Spinal cord (tissue), 10 donors: Measurements from ENCODE around the gene AFF3. TPM values are rescaled to one million over a fixed set of nuclear protein-coding genes. Genes with fewer than 3 reads are reported as not detected.

ENCODE experiments used
- DNase-seq, 6 donors: peaks; one replicate each; pipeline versions ENCODE4 v3.0.0 to v3.0.0-alpha.2; 2013 to 2015; ENCODE audit warnings: low spot score in 6 of 6, low read depth in 4 of 6
- H3K27ac ChIP-seq: one replicate; pipeline ENCODE4 v1.5.1; 2013; ENCODE audit warnings: low read depth, low read length, control low read depth
- H3K27me3 ChIP-seq: one replicate; pipeline ENCODE4 v1.6.1; 2013; ENCODE audit warnings: low read length; ENCODE audit not compliant: control insufficient read depth, insufficient read depth
- H3K36me3 ChIP-seq: one replicate; pipeline ENCODE4 v1.6.1; 2013; ENCODE audit warnings: low read length; ENCODE audit not compliant: control insufficient read depth, insufficient read depth
- H3K4me1 ChIP-seq: one replicate; pipeline ENCODE4 v1.6.1; 2013; ENCODE audit warnings: low read length; ENCODE audit not compliant: control insufficient read depth, insufficient read depth
- H3K4me3 ChIP-seq: one replicate; pipeline ENCODE4 v1.5.1; 2013; ENCODE audit warnings: low read depth, low read length, control low read depth
- H3K9me3 ChIP-seq: one replicate; pipeline ENCODE4 v1.6.1; 2013; ENCODE audit warnings: low read length; ENCODE audit not compliant: control insufficient read depth, insufficient read depth
- WGBS: methylation state at CpG from one replicate; pipeline ENCODE4 v1.1.5; 2013; ENCODE audit warnings: missing lambda C conversion rate; ENCODE audit not compliant: insufficient coverage; 5-methylcytosine and 5-hydroxymethylcytosine counted together
- polyA plus RNA-seq, 2 donors: library from polyadenylated mRNA; unstranded; fragments of 120-200 nt; gene quantifications; one replicate each; pipeline ENCODE4 v1.2.1, GENCODE V29; 2013; ENCODE audit not compliant: insufficient read length in 2 of 2
- total RNA-seq, 2 donors: library from RNA; depleted of rRNA in 1 of 2; stranded (reverse); fragments of 120-200 nt in 1 of 2; fragments of >200 nt in 1 of 2; gene quantifications; one replicate each; pipeline versions ENCODE4 v1.2.3 to v1.2.4, GENCODE V29; 2013 to 2014
- donor health status: healthy.

AFF3 gene
- total and polyA plus RNA-seq, 4 donors, result 31.5 to 44.6 (median 42.4) TPM

GRCh38 chr2:100021791-100022340 lies 120.5 kb downstream of the AFF3 start:
- Histone ChIP-seq H3K4me1 (peaks cover 14% of the 10 kb centered on the region), H3K9me3 (no peaks in the 10 kb centered on the region), H3K27ac (no peak overlapping the region), H3K4me3 (no peak overlapping the region), H3K36me3 (peaks cover under 1% of the 10 kb centered on the region), H3K27me3 (no peaks in the 10 kb centered on the region)
- WGBS, result no CpG with 5 or more reads among the region's 3 CpGs
- DNase-seq, result no peak

DNA sequence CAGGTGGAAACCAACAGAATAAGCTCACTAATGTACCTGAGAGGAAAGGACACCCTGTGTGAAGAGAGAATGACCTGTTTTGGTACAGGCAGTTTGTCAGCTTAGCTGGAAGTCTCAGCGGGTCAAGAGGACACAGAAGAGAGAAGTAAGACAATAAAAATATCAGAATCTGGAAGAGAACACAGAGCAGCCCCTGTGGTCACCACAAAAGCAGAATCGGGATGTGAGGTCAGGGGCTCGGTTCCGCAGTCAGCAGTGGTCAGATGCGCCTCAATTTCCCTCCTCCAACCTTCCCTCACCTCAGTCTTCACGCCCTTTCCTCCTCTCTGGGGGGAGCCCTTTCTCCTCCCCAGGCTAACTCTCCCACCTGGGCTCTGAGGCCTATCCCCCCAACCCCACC lies 122.9 kb downstream of the AFF3 start:
- H3K4me1 ChIP-seq, result peaks cover 14% of the 10 kb centered on the region
- no peaks in the 10 kb centered on the region for H3K27me3 ChIP-seq
- 87% methylated on average over 6 of the region's 6 CpGs for WGBS
- no peak overlapping the region for H3K27ac ChIP-seq
- no peaks in the 10 kb centered on the region for H3K9me3 ChIP-seq
- H3K36me3 ChIP-seq, result peaks cover 12% of the 10 kb centered on the region
- no peak overlapping the region for H3K4me3 ChIP-seq
- DNase-seq, result no peak

GRCh38 chr2:100018341-100019193 lies 123.8 kb downstream of the AFF3 start:
- DNase-seq, result peak in 4 of 6 donors; percentile 23 to 79 (median 47)
- Histone ChIP-seq H3K27me3 (no peaks in the 10 kb centered on the region), H3K4me1 (peaks cover 18% of the 10 kb centered on the region), H3K9me3 (no peaks in the 10 kb centered on the region), H3K36me3 (peaks cover 12% of the 10 kb centered on the region), H3K4me3 (no peak overlapping the region), H3K27ac (peak overlapping the region; percentile 55)
- WGBS, result 38% methylated on average over 3 of the region's 9 CpGs

- no peaks in the 10 kb centered on the region for H3K27me3 ChIP-seq
- peak in 5 of 6 donors; percentile 43 to 77 (median 54) for DNase-seq
- peaks cover 18% of the 10 kb centered on the region for H3K4me1 ChIP-seq
- peaks cover 12% of the 10 kb centered on the region for H3K36me3 ChIP-seq
- WGBS, result 40% methylated on average over 1 of the region's 1 CpG
- H3K9me3 ChIP-seq, result no peaks in the 10 kb centered on the region
- no peak overlapping the region for H3K27ac ChIP-seq
- no peak overlapping the region for H3K4me3 ChIP-seq
Measured at GRCh38 chr2:100017633-100018032, 124.8 kb downstream of the AFF3 start.

DNA sequence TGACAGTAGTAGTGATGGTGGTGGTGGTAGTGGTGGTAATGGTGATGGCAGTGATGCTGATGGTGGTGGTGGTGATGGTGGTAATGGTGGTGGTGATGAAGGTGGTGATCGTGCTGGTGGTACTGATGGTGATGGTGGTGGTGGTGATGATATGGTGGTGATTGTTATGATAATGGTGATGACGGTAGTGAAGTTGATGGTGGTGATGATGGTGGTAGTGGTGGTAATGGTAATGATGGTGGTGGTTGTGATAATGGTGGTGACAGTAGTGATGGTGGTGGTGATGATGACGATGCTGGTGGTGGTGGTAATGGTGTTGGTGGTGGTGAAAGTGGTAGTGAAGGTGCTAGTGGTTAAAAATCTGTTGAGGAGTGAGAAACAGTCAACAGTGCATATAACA lies 125.6 kb downstream of the AFF3 start:
- H3K4me1 ChIP-seq, result peaks cover 18% of the 10 kb centered on the region

GRCh38 chr2:100015849-100016248 lies 126.5 kb downstream of the AFF3 start:
- H3K4me3 ChIP-seq, result no peak overlapping the region
- peaks cover 15% of the 10 kb centered on the region for H3K36me3 ChIP-seq
- H3K4me1 ChIP-seq, result peaks cover 18% of the 10 kb centered on the region
- H3K9me3 ChIP-seq, result no peaks in the 10 kb centered on the region
- no peak for DNase-seq
- no peak overlapping the region for H3K27ac ChIP-seq
- no peaks in the 10 kb centered on the region for H3K27me3 ChIP-seq
- WGBS, result 100% methylated on average over 3 of the region's 3 CpGs

More for the DNA sequence above, 125.6 kb downstream of the AFF3 start:
- WGBS, result 100% methylated on average over 2 of the region's 3 CpGs
- Histone ChIP-seq H3K9me3 (no peaks in the 10 kb centered on the region), H3K27me3 (no peaks in the 10 kb centered on the region), H3K27ac (no peak overlapping the region), H3K4me3 (no peak overlapping the region), H3K36me3 (peaks cover 12% of the 10 kb centered on the region)
- DNase-seq, result no peak

DNA sequence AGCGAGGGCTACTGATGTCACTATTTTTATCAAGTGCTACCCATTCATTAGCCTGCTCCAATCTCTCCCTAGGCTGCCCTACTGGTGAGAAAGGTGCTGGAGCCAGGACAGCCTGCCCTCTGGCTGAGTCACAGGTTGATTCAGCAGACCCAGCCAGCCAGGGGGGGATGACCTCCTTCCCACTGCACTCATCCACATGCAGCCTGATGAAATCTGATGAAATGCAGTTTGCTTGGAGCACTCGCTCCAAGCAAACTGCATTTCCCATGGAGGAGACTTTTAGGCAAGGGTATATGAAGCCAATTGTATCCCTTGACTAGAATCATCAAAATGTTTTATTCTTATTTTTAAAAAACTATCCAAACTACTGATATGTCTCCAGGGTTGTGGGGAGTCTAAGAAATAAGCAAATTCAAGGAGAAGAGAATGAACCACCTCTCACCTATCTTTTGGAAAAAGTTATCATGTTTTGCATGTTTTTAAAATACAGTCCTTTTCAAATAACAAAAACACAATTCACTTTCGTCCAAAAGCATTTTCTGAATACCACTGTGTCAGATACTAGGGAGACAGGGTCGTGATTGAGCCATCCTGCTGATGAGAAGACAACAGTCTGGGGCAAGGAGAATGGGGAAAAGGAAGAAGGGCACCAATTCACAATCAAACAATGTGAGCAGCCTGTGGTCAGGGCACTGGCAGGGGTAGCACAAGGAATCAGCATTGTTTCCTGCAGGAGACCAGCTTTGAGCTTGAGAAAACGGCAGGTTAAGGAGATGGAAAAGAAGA lies 128.3 kb downstream of the AFF3 start:
- no CpG with 5 or more reads among the region's 5 CpGs for WGBS
- peak in 2 of 6 donors; percentile 21 to 39 for DNase-seq
- H3K9me3 ChIP-seq, result no peaks in the 10 kb centered on the region
- H3K27ac ChIP-seq, result no peak overlapping the region
- H3K36me3 ChIP-seq, result peaks cover 15% of the 10 kb centered on the region
- no peak overlapping the region for H3K4me3 ChIP-seq
- no peaks in the 10 kb centered on the region for H3K27me3 ChIP-seq
- peaks cover 12% of the 10 kb centered on the region for H3K4me1 ChIP-seq

DNA sequence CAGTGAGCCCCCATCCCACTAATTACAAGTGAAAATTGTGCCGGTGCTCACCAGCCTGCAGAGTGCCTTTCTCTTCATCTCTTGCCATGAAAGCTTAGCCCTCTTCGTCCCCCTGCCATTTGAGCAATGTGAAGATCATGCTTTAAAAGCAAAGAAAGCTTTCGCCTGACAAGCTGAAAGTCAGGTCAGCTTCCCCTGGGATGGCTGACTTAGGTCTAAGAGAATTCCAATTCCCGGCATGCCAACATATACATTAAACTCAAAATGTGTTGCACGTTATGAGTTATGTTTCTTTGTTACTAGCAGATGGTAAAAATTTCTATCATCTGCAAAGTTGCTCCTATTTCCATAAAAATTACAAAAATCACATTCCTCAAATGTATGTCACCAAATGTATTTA lies 129.8 kb downstream of the AFF3 start:
- Histone ChIP-seq H3K36me3 (peaks cover 16% of the 10 kb centered on the region), H3K9me3 (no peaks in the 10 kb centered on the region), H3K4me3 (no peak overlapping the region), H3K4me1 (peaks cover 6% of the 10 kb centered on the region), H3K27ac (no peak overlapping the region), H3K27me3 (no peaks in the 10 kb centered on the region)
- 50% methylated on average over 3 of the region's 5 CpGs for WGBS
- peak in 1 of 6 donors; percentile 42 for DNase-seq

- H3K36me3 ChIP-seq, result peaks cover 20% of the 10 kb centered on the region
- H3K4me1 ChIP-seq, result peaks cover 6% of the 10 kb centered on the region
- no peaks in the 10 kb centered on the region for H3K9me3 ChIP-seq
- no peak overlapping the region for H3K4me3 ChIP-seq
- no CpG with 5 or more reads among the region's 5 CpGs for WGBS
- H3K27ac ChIP-seq, result no peak overlapping the region
- H3K27me3 ChIP-seq, result no peaks in the 10 kb centered on the region
- DNase-seq, result peak in 1 of 6 donors; percentile 40
Measured at GRCh38 chr2:100011272-100011731, 131.1 kb downstream of the AFF3 start.
